Measurements from ENCODE around the gene PVR. TPM values are rescaled to one million over a fixed set of nuclear protein-coding genes. Genes with fewer than 3 reads are reported as not detected.

PVR gene
- total RNA-seq, 2 experiments from 2014 or later = 8.9 to 9.8 TPM

Small RNAs within 50 kb of the gene (microRNA-seq; reads per million reads assigned to microRNA genes)
- not detected for gene MIR4531 (ENCODE audit: borderline microRNAs expressed, borderline replicate concordance)

Other genes with a start within 250 kb of the PVR start
- gene ZNF285, start 242.3 kb upstream of the PVR start, total RNA-seq = under 1 TPM; 0.67 to 0.86 TPM
- under 1 TPM; 0.57 to 0.79 TPM for gene ZNF229, start 195.4 kb upstream of the PVR start, total RNA-seq
- 1 to 10 TPM; 3.3 to 5.2 TPM for gene ZNF180, start 143.4 kb upstream of the PVR start, total RNA-seq
- not detected for gene CEACAM20, start 114.2 kb upstream of the PVR start, total RNA-seq
- gene IGSF23, start 30.3 kb upstream of the PVR start, total RNA-seq = not detected
- gene CEACAM19, start 27.6 kb downstream of the PVR start, total RNA-seq = under 1 TPM; 0.17 to 0.27 TPM
- not detected for gene CEACAM16, start 55.2 kb downstream of the PVR start, total RNA-seq
- 100 to 1,000 TPM in 1 of 2 experiments, 10 to 100 TPM in 1; 92.5 to 104 TPM for gene BCL3, start 104.8 kb downstream of the PVR start, total RNA-seq
- gene CBLC, start 134.0 kb downstream of the PVR start, total RNA-seq = not detected
- gene BCAM, start 165.2 kb downstream of the PVR start, total RNA-seq = not detected
- gene NECTIN2, start 202.4 kb downstream of the PVR start, total RNA-seq = 1 to 10 TPM in 1 of 2 experiments, under 1 TPM in 1; 0.88 to 1.1 TPM
- 10 to 100 TPM; 72.6 to 75.0 TPM for gene TOMM40, start 247.3 kb downstream of the PVR start, total RNA-seq

Measured in activated naive CD4-positive, alpha-beta T cell treated with anti-CD3 and anti-CD28 coated beads for 36 hours (primary cell).